DOHH2 (cell line): ENCODE measurements around the gene PCDH18.
"Not testable (repeated sequence)": the region's sequence is repeated elsewhere in the genome, so short reads cannot be mapped to it uniquely, and the experiment has no call there.

Source experiments
- H3F3A ChIP-seq: fragments of 200-600 bp; sonication (generic), shearing (Covaris generic); 2 replicates; pipeline ENCODE4 v1.6.0; 2016; ENCODE audit warnings: antibody characterized with exemption, mild to moderate bottlenecking; ENCODE audit not compliant: control insufficient read depth, insufficient read depth
- H3K27ac ChIP-seq: fragments of 200-600 bp; sonication (generic); 2 replicates; pipeline ENCODE4 v1.5.1; 2014; ENCODE audit warnings: low read depth, mild to moderate bottlenecking, low read length, moderate library complexity
- H3K27me3 ChIP-seq: fragments of 200-600 bp; sonication (generic); 2 replicates; pipeline ENCODE4 v1.6.1; 2014; ENCODE audit warnings: mild to moderate bottlenecking, low read length, mixed read lengths; ENCODE audit not compliant: control insufficient read depth
- H3K36me3 ChIP-seq: fragments of 200-600 bp; sonication (generic); 2 replicates; pipeline ENCODE4 v1.6.1; 2014; ENCODE audit warnings: mild to moderate bottlenecking, low read length, moderate library complexity, mixed read lengths; ENCODE audit not compliant: control insufficient read depth
- H3K4me1 ChIP-seq: fragments of 200-600 bp; sonication (generic); 2 replicates; pipeline ENCODE4 v1.6.1; 2014; ENCODE audit warnings: mild to moderate bottlenecking, low read length, mixed read lengths; ENCODE audit not compliant: control insufficient read depth
- H3K4me2 ChIP-seq: fragments of 200-600 bp; sonication (generic); 2 replicates; pipeline ENCODE4 v1.6.0; 2014; ENCODE audit warnings: mild to moderate bottlenecking, low read length, moderate library complexity
- H3K4me3 ChIP-seq: fragments of 200-600 bp; sonication (generic); 2 replicates; pipeline ENCODE4 v1.5.1; 2014; ENCODE audit warnings: mild to moderate bottlenecking, low read length, mixed read lengths
- H3K79me2 ChIP-seq: fragments of 200-600 bp; sonication (generic); 2 replicates; pipeline ENCODE4 v1.6.1; 2014; ENCODE audit warnings: mild to moderate bottlenecking, low read length, mixed read lengths; ENCODE audit not compliant: control insufficient read depth
- H3K9me2 ChIP-seq: fragments of 200-600 bp; sonication (generic); replicated peaks from 2 replicates; pipeline ENCODE4 v1.6.1; 2014; ENCODE audit warnings: mild to moderate bottlenecking, low read length, mixed read lengths; ENCODE audit not compliant: control insufficient read depth
- H3K9me3 ChIP-seq: fragments of 200-600 bp; sonication (generic); 2 replicates; pipeline ENCODE4 v1.6.1; 2014; ENCODE audit warnings: antibody characterized with exemption, low read length, mixed read lengths; ENCODE audit not compliant: control insufficient read depth, insufficient read depth
- H4K20me1 ChIP-seq: fragments of 200-600 bp; sonication (generic); 2 replicates; pipeline ENCODE4 v1.6.0; 2014; ENCODE audit warnings: low read depth, mild to moderate bottlenecking, antibody characterized with exemption, low read length, moderate library complexity; ENCODE audit not compliant: control insufficient read depth, insufficient read depth
- EZH2phosphoT487 ChIP-seq: fragments of 200-600 bp; sonication (generic); IDR thresholded peaks from 2 replicates; pipeline ENCODE4 v1.6.1; 2017; ENCODE audit warnings: borderline replicate concordance, mild to moderate bottlenecking, antibody characterized with exemption, low read length, moderate library complexity, mixed read lengths
- TF ChIP-seq, protein P1 (sequence below): fragments of 200-600 bp; sonication (generic); IDR thresholded peaks from one replicate; pipeline ENCODE4 v1.5.1; 2014; ENCODE audit warnings: antibody characterized with exemption, mild to moderate bottlenecking, low read depth, low read length; ENCODE audit not compliant: poor library complexity, severe bottlenecking

PCDH18 gene

DNA sequence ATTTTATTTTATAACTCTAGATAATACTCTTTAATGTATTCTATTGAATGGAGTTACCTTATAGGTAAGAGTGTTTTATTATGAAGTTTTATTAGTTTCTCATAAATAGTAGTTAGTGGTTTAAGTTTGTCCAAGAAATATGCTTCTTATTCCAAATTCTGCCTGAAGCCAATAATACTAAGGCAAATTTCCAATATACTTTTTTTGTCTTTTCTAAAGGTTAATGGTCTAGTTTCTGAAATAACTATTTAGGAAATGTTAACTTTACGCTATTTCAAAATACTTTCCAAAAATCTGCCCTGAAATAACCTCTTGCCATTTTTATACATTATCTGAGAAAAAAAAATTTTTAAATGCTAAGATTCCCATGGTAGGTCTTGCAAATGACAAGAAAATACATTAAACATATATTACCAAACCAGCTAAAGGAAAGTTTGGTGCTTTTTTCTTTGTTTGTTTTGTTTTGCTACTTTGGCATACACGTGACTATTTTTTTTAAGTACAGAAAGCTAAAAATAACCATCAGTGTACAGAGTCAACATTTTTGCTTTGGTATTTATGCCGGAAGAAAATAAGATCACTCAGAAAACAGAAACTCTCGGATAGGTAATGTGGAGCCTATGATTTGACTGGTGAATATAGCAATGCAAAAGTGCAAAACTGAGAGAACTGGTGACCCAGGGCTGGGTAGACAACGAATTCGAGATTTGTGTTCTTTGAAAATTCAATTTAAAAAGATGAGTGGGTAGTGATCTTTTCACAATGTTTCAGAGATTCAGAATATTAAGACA lies 29.8 kb downstream of the PCDH18 start:
- no peaks in the 10 kb centered on the region for H3K79me2 ChIP-seq
- no peaks in the 10 kb centered on the region for H3F3A ChIP-seq
- H3K27me3 ChIP-seq: no peaks in the 10 kb centered on the region
- no peaks in the 10 kb centered on the region for H3K4me1 ChIP-seq
- no peak for TF ChIP-seq EZH2phosphoT487
- TF ChIP-seq, protein P1, sequence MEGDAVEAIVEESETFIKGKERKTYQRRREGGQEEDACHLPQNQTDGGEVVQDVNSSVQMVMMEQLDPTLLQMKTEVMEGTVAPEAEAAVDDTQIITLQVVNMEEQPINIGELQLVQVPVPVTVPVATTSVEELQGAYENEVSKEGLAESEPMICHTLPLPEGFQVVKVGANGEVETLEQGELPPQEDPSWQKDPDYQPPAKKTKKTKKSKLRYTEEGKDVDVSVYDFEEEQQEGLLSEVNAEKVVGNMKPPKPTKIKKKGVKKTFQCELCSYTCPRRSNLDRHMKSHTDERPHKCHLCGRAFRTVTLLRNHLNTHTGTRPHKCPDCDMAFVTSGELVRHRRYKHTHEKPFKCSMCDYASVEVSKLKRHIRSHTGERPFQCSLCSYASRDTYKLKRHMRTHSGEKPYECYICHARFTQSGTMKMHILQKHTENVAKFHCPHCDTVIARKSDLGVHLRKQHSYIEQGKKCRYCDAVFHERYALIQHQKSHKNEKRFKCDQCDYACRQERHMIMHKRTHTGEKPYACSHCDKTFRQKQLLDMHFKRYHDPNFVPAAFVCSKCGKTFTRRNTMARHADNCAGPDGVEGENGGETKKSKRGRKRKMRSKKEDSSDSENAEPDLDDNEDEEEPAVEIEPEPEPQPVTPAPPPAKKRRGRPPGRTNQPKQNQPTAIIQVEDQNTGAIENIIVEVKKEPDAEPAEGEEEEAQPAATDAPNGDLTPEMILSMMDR: no peak
- no peaks in the 10 kb centered on the region for H3K36me3 ChIP-seq
- H3K4me2 ChIP-seq: no peak overlapping the region
- no peaks in the 10 kb centered on the region for H3K9me2 ChIP-seq
- no peak overlapping the region for H3K27ac ChIP-seq
- no peaks in the 10 kb centered on the region for H4K20me1 ChIP-seq
- no peaks in the 10 kb centered on the region for H3K9me3 ChIP-seq
- H3K4me3 ChIP-seq: no peak overlapping the region

DNA sequence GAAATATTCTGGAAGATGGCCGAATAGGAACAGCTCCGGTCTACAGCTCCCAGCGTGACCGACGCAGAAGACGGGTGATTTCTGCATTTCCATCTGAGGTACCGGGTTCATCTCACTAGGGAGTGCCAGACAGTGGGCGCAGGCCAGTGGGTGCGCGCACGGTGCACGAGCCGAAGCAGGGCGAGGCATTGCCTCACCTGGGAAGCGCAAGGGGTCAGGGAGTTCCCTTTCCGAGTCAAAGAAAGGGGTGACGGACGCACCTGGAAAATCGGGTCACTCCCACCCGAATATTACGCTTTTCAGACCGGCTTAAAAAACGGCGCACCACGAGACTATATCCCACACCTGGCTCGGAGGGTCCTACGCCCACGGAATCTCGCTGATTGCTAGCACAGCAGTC lies 36.0 kb downstream of the PCDH18 start:
- H3K4me3 ChIP-seq, H3K79me2 ChIP-seq, H4K20me1 ChIP-seq, H3K4me1 ChIP-seq, H3K9me3 ChIP-seq, H3K9me2 ChIP-seq, H3K4me2 ChIP-seq, H3K27me3 ChIP-seq, H3F3A ChIP-seq, H3K27ac ChIP-seq, H3K36me3 ChIP-seq: not testable (repeated sequence)

DNA sequence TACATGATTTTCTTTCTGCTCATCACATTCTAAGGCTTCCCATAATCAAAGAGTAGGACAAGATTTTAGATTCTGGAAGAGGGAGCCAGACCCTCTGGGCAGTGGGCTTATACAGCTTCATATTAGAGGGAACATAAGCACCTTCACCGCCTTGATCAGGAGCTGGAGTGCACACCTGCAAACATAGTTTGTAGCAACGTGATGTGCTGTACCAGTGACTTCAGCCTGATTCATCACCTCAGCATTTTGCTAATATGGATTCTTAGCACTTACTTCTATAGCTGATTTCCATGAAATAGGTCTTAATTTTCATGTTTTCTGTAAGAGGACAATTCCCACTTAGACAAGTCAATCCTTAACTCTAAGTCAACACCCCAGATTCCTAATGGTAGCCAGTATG lies 36.7 kb downstream of the PCDH18 start:
- H3K4me2 ChIP-seq: no peak overlapping the region
- TF ChIP-seq, protein P1: no peak
- TF ChIP-seq EZH2phosphoT487: no peak
- no peaks in the 10 kb centered on the region for H3F3A ChIP-seq

DNA sequence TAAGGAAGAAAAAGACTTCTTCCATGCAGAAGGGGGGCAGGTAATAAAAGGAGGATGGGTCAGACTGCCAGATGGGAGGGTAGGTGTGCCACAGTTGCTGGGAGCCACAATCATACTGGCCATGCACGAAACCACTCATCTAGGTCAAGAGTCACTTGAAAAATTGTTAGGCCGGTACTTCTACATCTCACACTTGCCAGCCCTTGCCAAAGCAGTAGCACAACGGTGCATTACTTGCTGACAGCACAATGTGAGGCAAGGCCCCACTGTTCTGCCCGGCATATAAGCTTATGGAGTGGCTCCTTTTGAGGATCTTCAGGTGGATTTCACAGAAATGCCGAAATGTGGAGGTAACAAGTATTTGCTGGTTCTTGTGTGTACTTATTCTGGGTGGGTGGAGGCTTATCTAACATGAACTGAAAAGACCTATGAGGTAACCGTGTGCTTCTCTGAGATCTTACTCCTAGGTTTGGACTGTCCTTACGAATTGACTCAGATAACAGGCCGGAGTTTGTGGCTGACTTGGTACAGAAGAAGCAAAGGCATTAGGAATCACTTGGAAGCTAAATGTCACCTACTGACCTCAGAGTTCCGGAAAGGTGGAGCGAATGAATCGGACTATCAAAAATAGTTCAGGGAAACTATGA lies 48.9 kb downstream of the PCDH18 start:
- H3K4me1 ChIP-seq, H3K9me3 ChIP-seq, H3K4me2 ChIP-seq, H3F3A ChIP-seq, H3K27ac ChIP-seq, H3K4me3 ChIP-seq, H3K36me3 ChIP-seq, H3K79me2 ChIP-seq, H3K9me2 ChIP-seq, H4K20me1 ChIP-seq, H3K27me3 ChIP-seq: not testable (repeated sequence)

More for the DNA sequence above, 36.7 kb downstream of the PCDH18 start:
- H3K9me3 ChIP-seq: peaks cover 7% of the 10 kb centered on the region; the same call in 1 of the 2 replicates
- H3K9me2 ChIP-seq: no peaks in the 10 kb centered on the region
- H3K36me3 ChIP-seq: no peaks in the 10 kb centered on the region
- H3K79me2 ChIP-seq: no peaks in the 10 kb centered on the region
- H3K27ac ChIP-seq: no peak overlapping the region
- no peaks in the 10 kb centered on the region for H3K27me3 ChIP-seq
- no peaks in the 10 kb centered on the region for H3K4me1 ChIP-seq
- H4K20me1 ChIP-seq: no peaks in the 10 kb centered on the region
- no peak overlapping the region for H3K4me3 ChIP-seq

DNA sequence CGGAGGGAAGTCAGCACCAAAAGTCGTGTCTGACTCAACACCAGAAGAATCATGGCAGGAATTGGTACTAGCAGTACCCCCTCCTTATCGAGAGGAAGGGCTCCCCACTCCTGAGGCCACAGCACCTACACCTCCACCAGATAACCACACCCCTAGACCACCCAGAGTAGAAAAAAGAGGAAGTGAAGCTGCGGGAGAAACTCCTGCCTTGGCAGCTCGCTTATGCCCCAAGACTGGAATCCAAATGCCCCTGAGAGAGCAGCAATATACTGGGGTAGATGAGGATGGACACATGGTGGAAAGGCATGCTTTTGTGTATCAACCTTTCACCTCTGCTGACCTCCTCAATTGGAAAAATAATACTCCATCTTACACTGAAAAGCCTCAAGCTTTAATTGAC lies 52.6 kb downstream of the PCDH18 start:
- H3K36me3 ChIP-seq, H3K79me2 ChIP-seq, H3K4me1 ChIP-seq, H3K9me3 ChIP-seq, H3K27me3 ChIP-seq, H3F3A ChIP-seq, H3K27ac ChIP-seq, H3K9me2 ChIP-seq, H3K4me3 ChIP-seq, H4K20me1 ChIP-seq, H3K4me2 ChIP-seq: not testable (repeated sequence)
